Raji (cell line): ENCODE data around the gene MYO16.

ENCODE experiments used
- POLR2A ChIP-seq: IDR thresholded peaks from 2 replicates; pipeline ENCODE4 v1.6.1; 2011; ENCODE audit warnings: low read depth, low read length, control low read depth; ENCODE audit not compliant: insufficient read depth

MYO16 gene

DNA sequence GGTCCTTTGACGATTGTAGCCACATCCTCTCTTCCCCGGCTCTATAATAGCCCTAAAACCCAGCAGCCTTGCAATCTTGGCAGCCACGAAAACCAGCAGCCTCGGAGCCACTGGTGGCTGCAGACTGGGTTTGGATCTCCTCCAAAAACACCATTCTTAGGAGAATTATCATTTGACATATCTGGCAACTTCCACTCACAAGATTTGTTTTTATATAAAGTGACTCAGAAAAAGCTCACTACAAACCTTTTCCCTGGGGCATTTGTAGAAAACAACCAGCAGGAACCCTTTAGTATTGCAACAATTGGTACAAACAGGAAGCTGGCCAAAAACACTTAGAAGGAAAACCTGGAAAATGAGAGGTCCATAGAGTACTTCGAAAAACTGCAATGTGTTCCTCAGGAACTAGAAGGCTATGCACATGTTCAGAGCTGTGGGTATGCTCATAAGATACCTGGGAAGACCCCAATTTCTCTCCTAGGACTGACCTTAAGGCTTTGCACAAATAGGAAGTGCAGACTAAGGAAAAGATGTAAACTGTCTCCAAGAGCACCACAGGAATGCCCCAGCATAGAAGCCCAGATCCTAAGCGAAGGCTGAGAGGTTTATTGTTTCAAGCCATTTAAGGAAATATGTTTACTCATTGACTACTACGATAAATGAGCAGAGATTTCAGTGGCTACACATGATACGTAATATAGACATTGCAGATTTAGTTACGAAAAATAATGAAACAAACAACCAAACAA is 71.2 kb downstream of the MYO16 start:
- no peak for TF ChIP-seq POLR2A

DNA sequence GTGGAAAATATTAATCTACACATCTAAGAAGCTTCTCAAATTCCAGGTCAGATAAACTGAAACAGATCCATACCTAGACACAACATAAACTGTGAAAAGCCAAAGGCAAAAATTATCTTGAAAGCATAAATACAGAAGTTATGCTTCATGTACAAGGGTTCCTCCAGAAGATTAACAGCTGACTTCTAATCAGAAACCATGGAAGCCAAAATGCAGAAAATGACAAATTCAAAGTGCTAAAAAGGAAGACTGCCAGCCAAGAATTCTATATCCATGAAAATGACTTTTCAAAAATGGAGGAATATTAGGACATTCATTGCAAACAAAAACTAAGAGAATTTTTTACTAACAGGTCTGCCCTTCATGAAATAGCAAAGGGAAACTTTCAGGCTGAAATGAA is 72.8 kb downstream of the MYO16 start:
- no peak for TF ChIP-seq POLR2A

DNA sequence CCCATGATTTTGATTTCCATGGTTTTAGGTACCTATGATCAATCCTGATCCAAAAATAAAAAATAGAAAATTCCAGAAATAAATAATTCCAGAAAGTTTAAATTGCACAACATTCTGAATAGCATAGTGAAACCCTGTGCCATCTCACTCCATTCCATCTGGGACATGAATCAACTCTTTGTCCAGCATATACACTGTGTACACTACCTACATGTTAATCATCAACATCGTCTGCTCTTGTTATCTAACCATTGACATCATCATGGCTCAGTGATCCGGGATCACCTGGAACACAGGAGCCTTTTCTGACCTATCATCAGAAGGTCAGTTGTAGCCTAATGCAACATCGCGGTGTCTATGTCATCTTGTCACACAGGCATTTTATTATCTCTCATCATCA is 75.6 kb downstream of the MYO16 start:
- TF ChIP-seq POLR2A = no peak

DNA sequence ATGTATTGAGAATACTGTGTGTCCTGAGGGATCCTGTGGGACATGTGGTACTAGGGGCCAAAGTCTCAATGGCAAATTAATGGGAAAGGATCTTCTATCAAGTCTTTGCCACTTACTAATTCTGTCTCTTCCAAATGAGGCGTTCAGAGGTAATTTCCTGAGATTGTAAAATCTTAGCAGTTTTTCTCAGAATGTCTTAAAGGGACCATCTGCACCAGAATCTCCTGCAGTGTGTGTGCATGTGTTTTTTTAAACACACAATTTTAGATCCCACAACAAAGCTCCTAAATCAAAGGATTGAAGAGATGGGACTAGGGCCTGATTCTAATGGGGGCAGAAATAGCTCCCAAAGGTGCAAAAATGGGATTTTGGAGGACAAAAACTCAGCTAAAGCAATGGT is 78.2 kb downstream of the MYO16 start:
- TF ChIP-seq POLR2A = no peak

DNA sequence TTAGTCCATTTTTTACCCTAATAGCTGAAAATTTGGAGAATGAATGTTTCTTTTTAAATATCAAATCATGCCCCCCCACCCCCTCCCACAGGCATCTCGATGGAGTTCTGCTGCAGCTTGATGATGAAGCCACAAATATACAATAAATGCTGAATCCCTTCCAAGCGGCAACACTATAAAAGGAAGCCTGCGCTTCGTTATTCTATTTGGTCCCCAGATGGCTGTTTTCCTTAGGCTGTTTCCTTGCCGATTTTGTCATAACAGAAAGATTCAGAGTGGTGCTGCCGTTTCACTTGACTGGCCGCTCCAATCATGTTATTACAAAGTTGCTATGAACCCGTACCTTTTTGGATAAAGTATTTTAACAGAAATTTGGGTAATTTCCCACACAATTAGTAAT is 79.5 kb downstream of the MYO16 start:
- no peak for TF ChIP-seq POLR2A

DNA sequence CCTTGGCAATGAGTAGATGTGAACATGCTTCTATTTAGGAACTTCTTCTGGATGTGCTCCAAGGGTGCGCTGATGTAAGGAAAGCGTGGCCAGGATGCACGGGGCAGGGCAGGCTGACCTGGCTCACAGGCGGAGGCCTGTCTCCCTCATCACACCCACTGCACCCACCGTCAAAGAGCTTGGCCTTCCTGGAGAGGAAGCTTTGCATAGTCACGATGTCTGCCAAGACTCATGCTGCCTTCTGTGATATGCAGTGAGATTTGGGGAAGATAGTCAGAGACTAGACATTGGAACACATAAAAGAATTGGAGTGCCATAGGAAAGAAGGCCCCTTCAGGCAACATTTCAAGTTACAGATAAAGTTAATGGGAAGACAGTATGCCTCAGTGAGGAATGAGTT is 82.0 kb downstream of the MYO16 start:
- TF ChIP-seq POLR2A = no peak

DNA sequence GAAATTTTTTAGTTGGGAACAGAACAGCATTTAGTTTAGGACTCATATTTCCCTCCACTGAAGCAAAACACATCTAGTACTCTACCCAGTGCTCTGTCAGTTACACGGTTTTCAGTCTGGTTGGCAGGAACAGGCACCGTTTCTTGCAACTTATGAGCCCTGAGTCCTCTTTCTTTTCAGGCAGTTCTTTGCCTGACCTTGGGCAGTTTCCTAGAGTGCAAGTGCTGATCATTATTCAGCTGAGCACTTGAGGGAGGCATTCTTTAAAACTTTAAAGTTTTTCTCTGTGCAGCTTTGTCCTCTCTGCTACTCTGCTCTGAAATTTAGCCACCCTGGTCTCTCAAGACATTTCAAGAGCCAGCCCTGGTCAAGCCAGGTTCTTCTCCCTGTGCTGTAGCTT is 96.1 kb downstream of the MYO16 start:
- no peak for TF ChIP-seq POLR2A

DNA sequence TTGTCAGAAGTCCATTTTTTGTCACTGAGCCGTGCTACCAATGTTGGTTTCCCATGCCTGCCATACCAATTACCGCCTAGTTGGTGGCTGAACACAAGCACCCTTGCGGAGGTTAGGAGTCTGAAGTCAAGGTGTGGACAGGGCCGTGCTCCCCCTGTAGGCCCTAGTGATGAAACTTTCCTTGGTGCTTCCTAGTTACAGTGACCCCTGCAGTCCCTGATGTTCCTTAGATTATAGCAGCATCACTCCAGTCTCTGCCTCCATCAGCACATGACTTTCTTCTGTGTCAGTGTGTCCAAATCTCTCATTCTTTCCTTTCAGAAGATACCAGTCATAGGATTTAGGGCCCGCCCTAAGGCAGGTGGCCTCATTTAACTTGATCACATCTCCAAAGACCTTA is 99.0 kb downstream of the MYO16 start:
- no peak for TF ChIP-seq POLR2A

DNA sequence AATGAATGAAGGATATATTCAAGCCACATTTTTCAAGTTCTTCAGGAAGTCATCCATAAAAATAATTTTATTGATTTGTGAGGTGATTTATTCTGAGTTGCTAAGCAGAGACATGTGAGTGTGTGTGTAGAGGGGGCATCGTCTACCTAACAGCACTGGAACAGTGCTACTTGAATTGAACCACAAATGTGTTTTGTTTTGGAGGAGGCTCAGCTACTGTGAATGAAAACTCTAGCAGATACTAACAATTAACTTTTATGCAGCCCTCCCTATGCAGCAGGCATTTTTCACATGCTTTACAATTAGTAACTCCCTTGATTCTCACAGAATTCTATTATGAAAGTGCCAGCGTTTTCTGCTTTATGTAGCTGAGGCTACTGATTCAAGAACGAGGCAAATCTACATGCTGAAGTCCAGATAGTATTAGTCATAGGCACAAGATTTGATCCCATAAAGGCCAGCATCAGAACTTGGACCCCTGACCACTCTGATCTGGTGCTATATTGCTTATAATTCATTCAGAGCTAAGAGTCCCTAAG is 103.7 kb downstream of the MYO16 start:
- TF ChIP-seq POLR2A = no peak

DNA sequence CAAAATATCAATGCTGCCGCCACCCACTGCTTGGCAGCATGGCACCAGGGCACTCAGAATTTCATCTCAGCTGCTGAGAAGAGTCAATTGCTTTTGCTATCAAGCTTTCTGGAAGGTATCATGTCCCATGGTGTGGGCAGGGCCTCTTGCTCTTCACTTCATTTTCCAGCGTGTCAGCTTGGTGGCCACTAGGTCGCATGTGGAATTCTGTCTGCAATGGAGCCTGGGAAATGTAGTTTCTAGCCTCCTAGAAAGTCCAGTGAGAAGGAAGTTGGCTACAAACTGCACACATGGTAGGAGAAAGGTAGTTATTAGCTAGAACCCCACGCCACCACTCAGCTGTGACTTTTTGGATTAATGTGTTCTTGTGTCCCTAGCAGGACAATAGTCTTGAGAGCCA is 105.3 kb downstream of the MYO16 start:
- TF ChIP-seq POLR2A = no peak

DNA sequence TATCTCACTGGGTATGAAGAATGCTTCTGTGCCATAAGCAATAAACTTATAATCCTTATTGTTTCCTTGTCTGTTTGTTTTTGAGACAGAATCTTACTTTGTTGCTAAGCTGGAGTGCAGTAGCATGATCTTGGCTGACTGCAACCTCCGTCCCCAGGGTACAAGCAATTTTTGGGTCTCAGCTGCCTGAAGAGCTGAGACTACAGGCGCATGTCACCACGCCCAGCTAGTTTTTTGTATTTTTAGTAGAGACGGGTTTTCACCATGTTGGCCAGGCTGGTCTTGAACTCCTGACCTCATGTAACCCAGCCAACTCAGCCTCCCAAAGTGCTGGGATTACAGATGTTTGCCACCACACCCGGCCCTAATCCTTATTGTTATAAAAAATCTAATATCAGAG is 112.5 kb downstream of the MYO16 start:
- no peak for TF ChIP-seq POLR2A

DNA sequence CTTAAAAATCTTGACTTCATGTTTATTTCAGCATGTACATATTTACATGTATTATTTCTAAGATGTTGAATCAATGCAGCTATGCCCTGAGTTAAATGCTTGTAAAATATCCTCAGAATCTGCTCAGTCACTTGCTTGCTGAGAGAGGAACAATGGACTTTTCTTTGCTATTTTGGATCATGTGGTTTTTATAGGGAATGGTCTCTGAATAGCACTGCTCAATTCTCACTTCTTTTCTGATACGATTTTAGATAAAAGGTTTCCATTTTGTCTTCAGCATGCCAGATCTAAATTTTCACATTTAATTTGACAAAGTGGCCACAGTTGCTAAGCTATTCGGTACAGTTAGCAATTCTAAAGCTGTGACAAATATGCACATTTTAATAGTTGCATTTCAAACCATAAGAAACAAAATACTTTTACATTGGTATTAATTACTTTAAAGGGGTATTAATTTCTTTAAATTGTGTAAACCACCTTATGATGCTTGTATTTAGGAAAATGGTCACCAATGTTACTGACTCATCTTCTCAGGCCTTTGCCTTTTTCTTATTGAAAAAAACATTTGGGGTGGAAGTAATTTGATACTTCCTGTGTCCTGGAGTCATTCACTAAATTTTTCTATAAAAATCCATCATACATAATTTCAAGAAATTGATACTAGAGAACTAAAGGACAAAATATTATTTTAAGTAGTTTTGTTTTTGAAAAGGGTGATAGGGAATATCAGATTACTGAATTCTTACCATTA is 113.5 kb downstream of the MYO16 start:
- TF ChIP-seq POLR2A = no peak

DNA sequence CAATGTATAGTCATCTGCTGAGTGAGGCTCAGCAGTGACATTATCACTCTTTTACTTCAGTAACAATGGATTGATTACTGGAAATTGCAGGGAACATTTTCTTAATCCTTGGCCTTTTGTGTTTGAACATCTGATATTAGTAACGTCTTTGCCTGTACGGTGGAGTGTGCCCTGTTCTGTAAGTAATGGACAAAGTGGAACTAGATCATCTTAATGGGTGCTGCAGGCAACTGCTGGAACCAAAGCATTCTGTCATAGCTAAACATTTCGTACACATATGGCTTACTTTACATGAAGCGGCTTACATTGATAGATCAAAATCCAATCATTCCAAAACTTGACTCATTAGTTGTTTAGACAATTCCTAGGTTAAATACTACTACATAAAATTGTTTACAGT is 114.1 kb downstream of the MYO16 start:
- TF ChIP-seq POLR2A = no peak

DNA sequence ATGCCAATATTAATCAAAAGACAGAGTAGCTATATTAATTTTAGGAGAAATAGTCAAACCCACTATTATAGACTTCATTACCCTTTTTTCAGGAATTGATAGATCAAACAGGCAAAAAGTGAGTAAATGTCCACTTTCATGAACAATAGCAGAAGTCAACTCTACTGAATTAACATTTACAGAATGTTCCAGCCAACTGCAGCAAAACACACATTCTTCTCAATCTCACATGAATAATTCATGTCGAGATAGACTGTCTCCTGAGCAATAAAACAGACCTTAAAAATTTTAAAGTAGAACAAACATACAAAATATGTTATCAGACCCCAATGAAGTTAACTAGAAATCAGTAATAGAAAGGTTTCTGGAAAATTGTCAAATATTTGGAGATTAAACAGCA is 118.4 kb downstream of the MYO16 start:
- no peak for TF ChIP-seq POLR2A

DNA sequence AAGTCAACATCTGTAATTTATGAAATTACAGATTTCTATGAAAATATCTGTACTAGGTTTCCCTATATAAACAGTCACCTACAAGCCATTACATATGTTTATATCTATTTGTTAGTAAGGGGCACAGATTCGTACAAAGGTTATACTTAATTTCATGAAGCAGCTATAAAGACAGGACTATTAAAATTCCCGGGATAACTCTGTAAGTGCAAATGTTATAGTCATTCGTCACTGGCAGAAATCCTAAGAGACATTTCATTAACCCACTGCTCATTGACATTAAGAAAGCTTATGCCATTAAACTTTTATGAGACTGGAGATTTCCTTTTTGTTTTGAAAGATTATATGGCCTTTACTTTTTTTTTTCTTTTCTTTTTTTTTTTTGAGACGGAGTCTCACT is 122.9 kb downstream of the MYO16 start:
- no peak for TF ChIP-seq POLR2A

DNA sequence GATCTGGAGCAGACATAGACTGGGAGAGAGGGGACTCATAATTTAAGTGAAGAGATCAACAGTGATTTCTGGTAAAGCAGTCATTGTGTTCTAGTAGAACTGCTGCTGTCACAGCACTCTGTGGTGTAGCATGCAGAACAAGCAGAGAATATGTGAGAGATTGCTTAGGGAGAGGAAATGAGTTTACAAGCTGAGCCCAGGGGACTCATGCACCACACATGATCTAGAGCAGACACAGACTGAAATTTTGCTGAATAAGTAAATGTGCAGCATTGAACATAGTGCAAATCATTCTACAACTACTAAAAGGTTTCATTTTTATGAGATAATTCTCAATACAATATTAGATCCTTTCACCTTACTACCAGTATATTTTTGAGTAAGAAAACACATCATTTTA is 125.7 kb downstream of the MYO16 start:
- no peak for TF ChIP-seq POLR2A
